CD4-positive, alpha-beta T cell treated with Interleukin-17A for 1 hour (primary cell): ENCODE measurements around the gene BCCIP.

Experiments used
- DNase-seq: peaks from one replicate; pipeline ENCODE4 v3.0.0-alpha.2; 2020

Gene BCCIP

GRCh38 chr10:125799451-125800182 lies 23.7 kb upstream of the BCCIP start:
- DNase-seq = no peak

GRCh38 chr10:125801574-125801973 lies 21.8 kb upstream of the BCCIP start:
- DNase-seq = no peak

GRCh38 chr10:125802131-125802530 lies 21.2 kb upstream of the BCCIP start:
- DNase-seq = no peak

- DNase-seq = no peak
Measured at GRCh38 chr10:125802739-125803138, 20.6 kb upstream of the BCCIP start.

GRCh38 chr10:125808047-125808446 lies 15.3 kb upstream of the BCCIP start:
- DNase-seq = no peak

- no peak for DNase-seq
Measured at GRCh38 chr10:125811251-125811650, 12.1 kb upstream of the BCCIP start.

GRCh38 chr10:125812128-125812750 lies 11.1 kb upstream of the BCCIP start:
- no peak for DNase-seq

GRCh38 chr10:125815764-125816163 lies 7.6 kb upstream of the BCCIP start:
- DNase-seq = no peak

- DNase-seq = no peak
Measured at GRCh38 chr10:125816548-125816947, 6.8 kb upstream of the BCCIP start.

GRCh38 chr10:125817337-125817946 lies 5.9 kb upstream of the BCCIP start:
- DNase-seq = no peak

- DNase-seq = no peak
Measured at GRCh38 chr10:125820701-125821100, 2.6 kb upstream of the BCCIP start.

- no peak for DNase-seq
Measured at GRCh38 chr10:125823663-125824251, 411 bp downstream of the BCCIP start.

- no peak for DNase-seq
Measured at GRCh38 chr10:125824736-125825135, 1.4 kb downstream of the BCCIP start.

- DNase-seq = no peak
Measured at GRCh38 chr10:125827133-125827532, 3.8 kb downstream of the BCCIP start.

- DNase-seq = no peak
Measured at GRCh38 chr10:125828311-125828710, 5.0 kb downstream of the BCCIP start.

- DNase-seq = no peak
Measured at GRCh38 chr10:125836746-125837145, 13.4 kb downstream of the BCCIP start.

GRCh38 chr10:125838802-125839575 lies 15.6 kb downstream of the BCCIP start:
- DNase-seq = no peak

- DNase-seq = no peak
Measured at GRCh38 chr10:125840406-125840805, 17.1 kb downstream of the BCCIP start.

- DNase-seq = no peak
Measured at GRCh38 chr10:125840955-125841354, 17.6 kb downstream of the BCCIP start.

GRCh38 chr10:125843603-125844329 lies 20.4 kb downstream of the BCCIP start:
- no peak for DNase-seq

- no peak for DNase-seq
Measured at GRCh38 chr10:125844751-125845221, 21.4 kb downstream of the BCCIP start.

- DNase-seq = no peak
Measured at GRCh38 chr10:125845617-125846016, 22.3 kb downstream of the BCCIP start.
